ENCODE data around the gene NSUN6. TPM values are rescaled to one million over a fixed set of nuclear protein-coding genes. Genes with fewer than 3 reads are reported as not detected.

NSUN6 gene
- total RNA-seq: 10 to 100 TPM; 11.8 to 28.4 (median 18.0) TPM

- Histone ChIP-seq H3K36me3 (no peaks in the 10 kb centered on the region), H3K4me3 (peak within 1 kb of the TSS; percentile 59 to 84 (median 66)), H3K9me3 (no peaks in the 10 kb centered on the region), H3K27ac (peak within 1 kb of the TSS; percentile 96 to 97), H3K4me1 (no peaks in the 10 kb centered on the region), H3K27me3 (no peaks in the 10 kb centered on the region)
- intact Hi-C loops (cut with DNase I; ENCODE audit: low total_unique reads): no loop called here
- DNase-seq (ENCODE audit: low spot score in 2 of 2): peak; percentile 87 to 92
- TF ChIP-seq POLR2AphosphoS5 (IDR thresholded peaks at IDR 0.05) (peak; percentile 90 to 94 (median 93)), CTCF (IDR thresholded peaks at IDR 0.05) (peak in 2 of 3 donors; percentile 7 to 14), POLR2A (IDR thresholded peaks at IDR 0.05) (peak; percentile 79)
These were observed at the start of gene NSUN6 for GRCh38 chr10:18651324-18652007. Gene NSUN6 (minus strand): TSS chr10:18651587. CDS start chr10:18651203, 384 bp downstream.

GRCh38 chr10:18699849-18700840 lies 48.8 kb upstream of the NSUN6 start:
- Histone ChIP-seq H3K27ac (peak overlapping the region; percentile 7 to 41), H3K27me3 (no peaks in the 10 kb centered on the region), H3K4me1 (no peaks in the 10 kb centered on the region), H3K4me3 (no peak overlapping the region), H3K9me3 (no peaks in the 10 kb centered on the region), H3K36me3 (no peaks in the 10 kb centered on the region)
- intact Hi-C loops (cut with DNase I; ENCODE audit: low total_unique reads): no loop called here
- no peak for DNase-seq (ENCODE audit: low spot score in 2 of 2)
- TF ChIP-seq POLR2A (IDR thresholded peaks at IDR 0.05) (no peak), CTCF (IDR thresholded peaks at IDR 0.05) (no peak), POLR2AphosphoS5 (IDR thresholded peaks at IDR 0.05) (no peak)

GRCh38 chr10:18690541-18690940 lies 39.2 kb upstream of the NSUN6 start:
- intact Hi-C loops (cut with DNase I; ENCODE audit: low total_unique reads): no loop called here
- Histone ChIP-seq H3K27ac (no peak overlapping the region), H3K4me1 (no peaks in the 10 kb centered on the region), H3K9me3 (no peaks in the 10 kb centered on the region), H3K36me3 (no peaks in the 10 kb centered on the region), H3K27me3 (no peaks in the 10 kb centered on the region), H3K4me3 (no peak overlapping the region)
- TF ChIP-seq POLR2A (IDR thresholded peaks at IDR 0.05) (no peak), POLR2AphosphoS5 (IDR thresholded peaks at IDR 0.05) (no peak), CTCF (IDR thresholded peaks at IDR 0.05) (no peak)
- DNase-seq (ENCODE audit: low spot score in 2 of 2): no peak

- intact Hi-C loops (cut with DNase I; ENCODE audit: low total_unique reads): no loop called here
- H3K4me1 ChIP-seq: no peaks in the 10 kb centered on the region
- no peak overlapping the region for H3K4me3 ChIP-seq
- TF ChIP-seq POLR2A (IDR thresholded peaks at IDR 0.05): no peak
- no peaks in the 10 kb centered on the region for H3K9me3 ChIP-seq
- no peaks in the 10 kb centered on the region for H3K36me3 ChIP-seq
- H3K27ac ChIP-seq: no peak overlapping the region
- DNase-seq (ENCODE audit: low spot score in 2 of 2): no peak
- no peaks in the 10 kb centered on the region for H3K27me3 ChIP-seq
These were observed 38.1 kb upstream of the NSUN6 start for GRCh38 chr10:18689498-18689897.

- Histone ChIP-seq H3K4me3 (no peak overlapping the region), H3K27me3 (no peaks in the 10 kb centered on the region), H3K4me1 (no peaks in the 10 kb centered on the region), H3K9me3 (no peaks in the 10 kb centered on the region), H3K27ac (no peak overlapping the region), H3K36me3 (no peaks in the 10 kb centered on the region)
- intact Hi-C loops (cut with DNase I; ENCODE audit: low total_unique reads): no loop called here
- DNase-seq (ENCODE audit: low spot score in 2 of 2): no peak
- TF ChIP-seq POLR2AphosphoS5 (IDR thresholded peaks at IDR 0.05) (no peak), POLR2A (IDR thresholded peaks at IDR 0.05) (no peak), CTCF (IDR thresholded peaks at IDR 0.05) (no peak)
These were observed 36.3 kb upstream of the NSUN6 start for GRCh38 chr10:18687706-18688105.
